ENCODE measurements around the gene TRIM43.
"Not testable (repeated sequence)": the region's sequence is repeated elsewhere in the genome, so short reads cannot be mapped to it uniquely, and the experiment has no call there.

The TRIM43 gene

DNA sequence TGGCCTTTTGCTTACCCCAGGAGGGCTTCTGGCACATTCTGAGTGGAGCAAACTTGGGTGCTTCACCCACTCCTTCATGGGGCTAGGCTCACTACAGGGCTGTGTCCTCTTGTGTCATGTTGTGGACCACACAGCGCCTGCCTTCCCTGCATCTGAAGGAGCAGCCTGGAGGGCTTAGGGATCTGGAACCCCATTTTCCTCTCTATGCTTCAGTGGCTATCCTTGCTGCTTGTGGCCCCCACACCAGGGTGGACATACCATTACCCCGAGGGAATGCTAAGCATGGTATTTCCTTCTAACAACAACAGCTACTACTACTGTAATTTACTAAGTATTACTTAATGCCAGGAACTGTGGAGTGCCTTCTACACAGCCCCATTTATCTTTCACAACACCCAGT lies 50.6 kb downstream of the TRIM43 start:
- not testable (repeated sequence) for DNase-seq

GRCh38 chr2:95642951-95643350 lies 51.1 kb downstream of the TRIM43 start:
- not testable (repeated sequence) for DNase-seq

- DNase-seq, result not testable (repeated sequence)
Observed at GRCh38 chr2:95645312-95645711, 53.5 kb downstream of the TRIM43 start.

GRCh38 chr2:95646274-95646994 lies 54.6 kb downstream of the TRIM43 start:
- DNase-seq, result not testable (repeated sequence)

DNA sequence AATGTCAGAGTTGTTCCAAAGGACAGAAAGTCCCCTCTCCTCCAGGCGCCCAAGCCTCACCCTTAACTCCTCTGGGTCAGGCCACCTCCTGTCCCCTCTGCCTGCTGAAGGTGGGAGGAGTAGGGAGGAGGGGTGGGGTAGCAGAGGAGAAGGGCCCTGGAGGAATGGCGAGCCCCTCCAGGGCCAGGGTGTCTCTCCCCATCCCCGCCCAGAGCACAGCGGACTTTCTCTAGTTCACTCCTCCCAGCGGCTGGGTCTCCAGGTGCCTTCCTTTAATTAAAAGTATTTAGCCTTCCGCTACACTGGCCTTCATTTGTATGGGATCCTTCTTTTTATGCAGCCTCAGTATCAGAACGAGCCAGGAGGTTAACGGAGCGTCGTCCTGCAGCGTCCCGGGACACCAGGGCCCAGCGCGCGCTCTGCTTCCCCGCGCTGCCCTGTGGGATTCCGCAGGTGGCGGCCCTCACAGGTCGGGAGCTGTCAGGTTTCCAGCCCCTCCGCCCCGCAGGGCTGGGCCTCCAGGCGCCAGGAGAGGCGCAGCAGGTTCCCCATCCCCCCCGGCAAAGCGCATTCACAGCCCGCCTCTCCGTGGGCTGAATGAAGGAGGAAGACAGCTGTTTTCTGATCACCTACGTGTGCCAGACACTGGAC lies 57.2 kb downstream of the TRIM43 start:
- DNase-seq, result not testable (repeated sequence)
